H1 (cell line): ENCODE data around the gene GRAMD1B. TPM values are rescaled to one million over a fixed set of nuclear protein-coding genes. Genes with fewer than 3 reads are reported as not detected.

ENCODE experiments used
- KDM5A ChIP-seq: fragments of 200-600 bp; IDR thresholded peaks from 2 replicates; pipeline ENCODE4 v1.7.1; 2012; ENCODE audit warnings: mild to moderate bottlenecking, low read length, inconsistent platforms, mixed read lengths
- polyA plus RNA-seq, 7 experiments: library from polyadenylated mRNA; depleted of rRNA in 3 of 7; stranded (reverse) in 5 of 7; unstranded in 2 of 7; fragments of >200 nt in 5 of 7; fragments of 200-250 nt in 2 of 7; gene quantifications; 1 replicate in 5 of 7; 2 replicates in 1 of 7; 4 replicates in 1 of 7; pipeline versions ENCODE4 v1.2.1 to v1.2.3, GENCODE V29; 2011 to 2013; ENCODE audit warnings: missing spikeins in 2 of 7, mixed read lengths in 2 of 7
- total RNA-seq: library from RNA; stranded (reverse); fragmentation: NEBNext Ultra II Directional; extraction: Animal tissue kit (Norgen Biotek cat#: 25700); gene quantifications from 2 replicates; pipeline ENCODE4 v1.2.1, GENCODE V29; 2021
- TF ChIP-seq, protein P1 (sequence below), 3 experiments: IDR thresholded peaks; 1 replicate in 2 of 3; 2 replicates in 1 of 3; pipeline versions ENCODE4 v1.5.1 to v1.6.1; 2011; ENCODE audit warnings: low read length in 3 of 3, mild to moderate bottlenecking in 3 of 3, inconsistent platforms in 2 of 3, low read depth in 1 of 3, moderate library complexity in 1 of 3; ENCODE audit not compliant: insufficient read depth in 1 of 3; ENCODE audit errors: control extremely low read depth in 1 of 3

GRAMD1B gene
- total and polyA plus RNA-seq, 2 of the 8 experiments (the other 6 are each of a cell fraction or from before 2014, with no cell fraction given) = 10.1 to 21.2 TPM

DNA sequence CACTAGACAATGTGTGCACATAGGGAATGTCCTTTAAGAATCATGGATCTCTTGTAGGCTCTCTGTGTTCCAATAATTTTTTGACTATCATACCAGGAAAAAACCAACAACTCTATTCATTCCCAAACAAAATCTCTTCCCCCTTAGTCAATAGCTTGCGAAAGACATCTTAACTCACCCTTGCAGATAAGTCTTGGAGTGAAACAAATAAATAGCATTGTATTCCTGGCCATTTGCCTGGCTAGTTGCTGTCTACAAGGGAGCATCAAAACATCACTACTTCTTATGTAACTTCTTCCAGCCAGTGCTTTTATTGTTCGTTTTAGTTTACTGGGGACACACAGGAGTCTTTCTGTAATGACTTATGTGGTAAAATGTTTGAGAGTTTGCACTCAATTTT lies 194.9 kb downstream of the GRAMD1B start (continued):
- TF ChIP-seq, protein P1, sequence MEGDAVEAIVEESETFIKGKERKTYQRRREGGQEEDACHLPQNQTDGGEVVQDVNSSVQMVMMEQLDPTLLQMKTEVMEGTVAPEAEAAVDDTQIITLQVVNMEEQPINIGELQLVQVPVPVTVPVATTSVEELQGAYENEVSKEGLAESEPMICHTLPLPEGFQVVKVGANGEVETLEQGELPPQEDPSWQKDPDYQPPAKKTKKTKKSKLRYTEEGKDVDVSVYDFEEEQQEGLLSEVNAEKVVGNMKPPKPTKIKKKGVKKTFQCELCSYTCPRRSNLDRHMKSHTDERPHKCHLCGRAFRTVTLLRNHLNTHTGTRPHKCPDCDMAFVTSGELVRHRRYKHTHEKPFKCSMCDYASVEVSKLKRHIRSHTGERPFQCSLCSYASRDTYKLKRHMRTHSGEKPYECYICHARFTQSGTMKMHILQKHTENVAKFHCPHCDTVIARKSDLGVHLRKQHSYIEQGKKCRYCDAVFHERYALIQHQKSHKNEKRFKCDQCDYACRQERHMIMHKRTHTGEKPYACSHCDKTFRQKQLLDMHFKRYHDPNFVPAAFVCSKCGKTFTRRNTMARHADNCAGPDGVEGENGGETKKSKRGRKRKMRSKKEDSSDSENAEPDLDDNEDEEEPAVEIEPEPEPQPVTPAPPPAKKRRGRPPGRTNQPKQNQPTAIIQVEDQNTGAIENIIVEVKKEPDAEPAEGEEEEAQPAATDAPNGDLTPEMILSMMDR (IDR thresholded peaks at IDR 0.05; ENCODE audit: control extremely low read depth in 1 of 3, insufficient read depth in 1 of 3, low read depth in 1 of 3, low read length in 3 of 3) = no peak
- TF ChIP-seq KDM5A = no peak
